Fibroblast of skin of left quadriceps (primary cell): Measurements from ENCODE around the gene GEMIN5.
"Not testable (repeated sequence)": the region's sequence is repeated elsewhere in the genome, so short reads cannot be mapped to it uniquely, and the experiment has no call there.

Experiments
- DNase-seq, 2 experiments: peaks; one replicate each; pipeline ENCODE4 v3.0.0-alpha.2; 2013; ENCODE audit warnings: low read depth in 2 of 2

The GEMIN5 gene

GRCh38 chr5:154944716-154945115, 6.7 kb upstream of the GEMIN5 start:
- DNase-seq = no peak

- no peak for DNase-seq
Observed at GRCh38 chr5:154943527-154943926, 5.5 kb upstream of the GEMIN5 start.

- peak; percentile 78 to 80 for DNase-seq
Observed at GRCh38 chr5:154940772-154941620, 3.0 kb upstream of the GEMIN5 start, which contains the start of gene MRPL22. MRPL22 (plus strand) TSS chr5:154941073; CDS start chr5:154941111, 38 bp downstream.

GRCh38 chr5:154940375-154940771, 2.4 kb upstream of the GEMIN5 start:
- no peak for DNase-seq

- not testable (repeated sequence) for DNase-seq
Observed at GRCh38 chr5:154939387-154939786, 1.4 kb upstream of the GEMIN5 start.

- no peak for DNase-seq
Observed at GRCh38 chr5:154937186-154937717, 759 bp downstream of the GEMIN5 start.

- DNase-seq = no peak
Observed at GRCh38 chr5:154934881-154935280, 3.1 kb downstream of the GEMIN5 start.

- no peak for DNase-seq
Observed at GRCh38 chr5:154933537-154933936, 4.5 kb downstream of the GEMIN5 start.

GRCh38 chr5:154923441-154924430, 14.3 kb downstream of the GEMIN5 start:
- DNase-seq = peak in 1 of 2 experiments; percentile 34

GRCh38 chr5:154917757-154918156, 20.3 kb downstream of the GEMIN5 start:
- DNase-seq = no peak

- DNase-seq = no peak
Observed at GRCh38 chr5:154916874-154917273, 21.1 kb downstream of the GEMIN5 start.

- DNase-seq = not testable (repeated sequence)
Observed at GRCh38 chr5:154905601-154906000, 32.4 kb downstream of the GEMIN5 start.

- no peak for DNase-seq
Observed at GRCh38 chr5:154901913-154902312, 36.1 kb downstream of the GEMIN5 start.

GRCh38 chr5:154901276-154901675, 36.7 kb downstream of the GEMIN5 start:
- DNase-seq = no peak

GRCh38 chr5:154900066-154900465, 37.9 kb downstream of the GEMIN5 start:
- DNase-seq = no peak

- DNase-seq = no peak
Observed at GRCh38 chr5:154899151-154899816, 38.7 kb downstream of the GEMIN5 start.

GRCh38 chr5:154898210-154898609, 39.8 kb downstream of the GEMIN5 start:
- DNase-seq = no peak

- DNase-seq = no peak
Observed at GRCh38 chr5:154896562-154897165, 41.3 kb downstream of the GEMIN5 start.

GRCh38 chr5:154895606-154896561, 42.1 kb downstream of the GEMIN5 start:
- no peak for DNase-seq

- DNase-seq = no peak
Observed at GRCh38 chr5:154893381-154893780, 44.6 kb downstream of the GEMIN5 start.
